NCI-H1092 treated with DMSO at 0.1 percent for 48 hours (cell line): Measurements from ENCODE around the gene OR2G6.
"Not testable (repeated sequence)": the region's sequence is repeated elsewhere in the genome, so short reads cannot be mapped to it uniquely, and the experiment has no call there.

Experiments
- DNase-seq: peaks from one replicate; lab custom pipeline; 2025; lab: John Stamatoyannopoulos, UW

Gene OR2G6

GRCh38 chr1:248507773-248508172 lies at the start of gene OR2G6:
Gene OR2G6, plus strand, starts transcription at chr1:248508073. Its CDS starts 13,574 bp downstream, at chr1:248521647.
- not testable (repeated sequence) for DNase-seq

GRCh38 chr1:248459117-248459516 lies 48.8 kb upstream of the OR2G6 start:
- not testable (repeated sequence) for DNase-seq

- no peak for DNase-seq
These were observed 36.7 kb upstream of the OR2G6 start for GRCh38 chr1:248471154-248471553.

GRCh38 chr1:248472111-248472510 lies 35.8 kb upstream of the OR2G6 start:
- not testable (repeated sequence) for DNase-seq

- not testable (repeated sequence) for DNase-seq
These were observed 34.8 kb upstream of the OR2G6 start, which contains the start of gene OR2T3 for GRCh38 chr1:248473051-248473450. Gene OR2T3, plus strand, starts transcription at chr1:248473351. Its CDS starts 0 bp downstream, at chr1:248473351.

- not testable (repeated sequence) for DNase-seq
These were observed 32.2 kb upstream of the OR2G6 start for GRCh38 chr1:248475660-248476059.

GRCh38 chr1:248481686-248482579 lies 25.9 kb upstream of the OR2G6 start:
- not testable (repeated sequence) for DNase-seq

- not testable (repeated sequence) for DNase-seq
These were observed 19.6 kb upstream of the OR2G6 start, which contains the start of gene OR2T5 for GRCh38 chr1:248488289-248488688. Gene OR2T5, plus strand, starts transcription at chr1:248488589. Its CDS starts 0 bp downstream, at chr1:248488589.

- DNase-seq: not testable (repeated sequence)
These were observed 11.2 kb upstream of the OR2G6 start for GRCh38 chr1:248496661-248497060.

GRCh38 chr1:248500305-248501035 lies 7.4 kb upstream of the OR2G6 start:
- DNase-seq: not testable (repeated sequence)

- DNase-seq: not testable (repeated sequence)
These were observed 2.3 kb downstream of the OR2G6 start for GRCh38 chr1:248510217-248510616.

GRCh38 chr1:248521856-248522255 lies 14.0 kb downstream of the OR2G6 start:
- DNase-seq: no peak

- DNase-seq: not testable (repeated sequence)
These were observed 29.6 kb downstream of the OR2G6 start for GRCh38 chr1:248537449-248537848.

- DNase-seq: not testable (repeated sequence)
These were observed 39.5 kb downstream of the OR2G6 start for GRCh38 chr1:248547383-248547782.

- not testable (repeated sequence) for DNase-seq
These were observed 43.2 kb downstream of the OR2G6 start for GRCh38 chr1:248551027-248551426.

GRCh38 chr1:248562672-248563071 lies 54.8 kb downstream of the OR2G6 start, which contains the start of gene OR2T29:
Gene OR2T29, minus strand, starts transcription at chr1:248562772. Its CDS starts 3,281 bp downstream, at chr1:248559491.
- not testable (repeated sequence) for DNase-seq

- DNase-seq: not testable (repeated sequence)
These were observed 57.9 kb downstream of the OR2G6 start for GRCh38 chr1:248565530-248566373.

GRCh38 chr1:248569049-248569448 lies 61.2 kb downstream of the OR2G6 start:
- not testable (repeated sequence) for DNase-seq

- not testable (repeated sequence) for DNase-seq
These were observed 62.9 kb downstream of the OR2G6 start for GRCh38 chr1:248570811-248571210.

GRCh38 chr1:248572049-248572448 lies 64.2 kb downstream of the OR2G6 start:
- DNase-seq: not testable (repeated sequence)

GRCh38 chr1:248573856-248574255 lies 66.0 kb downstream of the OR2G6 start:
- DNase-seq: not testable (repeated sequence)
